ACC112 (cell line): Measurements from ENCODE around the gene KCND3.

Experiments
- H2AFZ ChIP-seq: fragments of 200-600 bp; sonication (generic); one replicate; pipeline ENCODE4 v1.6.0; 2017; ENCODE audit warnings: antibody characterized with exemption, low read length; ENCODE audit not compliant: unreplicated experiment
- H3K27ac ChIP-seq: fragments of 200-600 bp; sonication (generic); 2 replicates; pipeline ENCODE4 v1.5.1; 2014; ENCODE audit warnings: low read depth, mild to moderate bottlenecking, antibody characterized with exemption, low read length, moderate library complexity
- H3K27me3 ChIP-seq: fragments of 200-600 bp; sonication (generic); 2 replicates; pipeline ENCODE4 v1.6.1; 2014; ENCODE audit warnings: mild to moderate bottlenecking, antibody characterized with exemption, low read length, moderate library complexity, mixed read lengths; ENCODE audit not compliant: insufficient read depth
- H3K36me3 ChIP-seq: fragments of 200-600 bp; sonication (generic); 2 replicates; pipeline ENCODE4 v1.6.1; 2016; ENCODE audit warnings: mild to moderate bottlenecking, antibody characterized with exemption, low read length, moderate library complexity, mixed read lengths; ENCODE audit not compliant: insufficient read depth
- H3K4me1 ChIP-seq: fragments of 200-600 bp; sonication (generic); one replicate; pipeline ENCODE4 v1.6.1; 2016; ENCODE audit warnings: low read length, mixed read lengths; ENCODE audit not compliant: insufficient read depth, unreplicated experiment, control insufficient read depth
- H3K4me3 ChIP-seq: fragments of 200-600 bp; sonication (generic); 2 replicates; pipeline ENCODE4 v1.5.1; 2014; ENCODE audit warnings: mild to moderate bottlenecking, low read depth, low read length
- H3K79me2 ChIP-seq: fragments of 200-600 bp; sonication (generic); one replicate; pipeline ENCODE4 v1.6.0; 2016; ENCODE audit warnings: low read length; ENCODE audit not compliant: control insufficient read depth, unreplicated experiment, insufficient read depth

The KCND3 gene

GRCh38 chr1:111976332-111976731, 13.1 kb downstream of the KCND3 start:
- H3K4me3 ChIP-seq, result no peak overlapping the region
- H3K27ac ChIP-seq, result no peak overlapping the region
- no peaks in the 10 kb centered on the region for H3K79me2 ChIP-seq
- H3K36me3 ChIP-seq, result no peaks in the 10 kb centered on the region
- peaks cover 28% of the 10 kb centered on the region for H3K27me3 ChIP-seq
- H3K4me1 ChIP-seq, result no peaks in the 10 kb centered on the region
- no peak overlapping the region for H2AFZ ChIP-seq

- H2AFZ ChIP-seq, result no peak overlapping the region
- no peak overlapping the region for H3K27ac ChIP-seq
- H3K27me3 ChIP-seq, result peaks cover 24% of the 10 kb centered on the region
- H3K4me1 ChIP-seq, result no peaks in the 10 kb centered on the region
- no peaks in the 10 kb centered on the region for H3K36me3 ChIP-seq
- no peaks in the 10 kb centered on the region for H3K79me2 ChIP-seq
- no peak overlapping the region for H3K4me3 ChIP-seq
These were observed 16.2 kb downstream of the KCND3 start for GRCh38 chr1:111973150-111973790.

GRCh38 chr1:111971396-111971795, 18.1 kb downstream of the KCND3 start:
- Histone ChIP-seq H3K27me3 (peaks cover 11% of the 10 kb centered on the region), H3K79me2 (no peaks in the 10 kb centered on the region), H3K4me3 (no peak overlapping the region), H2AFZ (no peak overlapping the region), H3K4me1 (no peaks in the 10 kb centered on the region), H3K36me3 (no peaks in the 10 kb centered on the region), H3K27ac (no peak overlapping the region)

DNA sequence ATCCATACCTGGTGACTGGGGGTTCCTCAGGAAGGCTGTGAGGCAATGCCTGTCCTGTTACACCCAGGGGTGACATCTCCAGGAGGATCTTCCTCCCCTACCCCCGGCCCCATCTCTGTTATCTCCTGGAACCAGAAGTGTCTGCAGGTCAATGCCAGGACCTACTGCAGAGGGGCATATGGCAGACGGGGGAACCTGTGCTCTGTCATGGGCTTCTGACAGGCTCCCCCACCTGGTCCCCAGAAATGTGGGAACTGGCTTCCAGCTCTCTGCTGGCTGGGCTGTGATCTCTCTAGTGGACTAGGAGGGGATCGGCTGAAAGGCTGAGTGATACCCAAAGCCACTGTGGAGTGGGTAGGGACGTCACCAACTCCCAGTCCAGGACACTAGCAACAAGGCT, 21.0 kb downstream of the KCND3 start:
- peaks cover 15% of the 10 kb centered on the region for H3K27me3 ChIP-seq

GRCh38 chr1:111967886-111968285, 21.6 kb downstream of the KCND3 start:
- no peaks in the 10 kb centered on the region for H3K36me3 ChIP-seq
- no peak overlapping the region for H3K4me3 ChIP-seq
- H3K27ac ChIP-seq, result no peak overlapping the region
- H3K4me1 ChIP-seq, result no peaks in the 10 kb centered on the region
- no peak overlapping the region for H2AFZ ChIP-seq
- H3K79me2 ChIP-seq, result no peaks in the 10 kb centered on the region
- peaks cover 14% of the 10 kb centered on the region for H3K27me3 ChIP-seq

More for the DNA sequence above, 21.0 kb downstream of the KCND3 start:
- no peak overlapping the region for H2AFZ ChIP-seq
- no peaks in the 10 kb centered on the region for H3K79me2 ChIP-seq
- no peaks in the 10 kb centered on the region for H3K36me3 ChIP-seq
- H3K27ac ChIP-seq, result no peak overlapping the region
- no peak overlapping the region for H3K4me3 ChIP-seq
- H3K4me1 ChIP-seq, result no peaks in the 10 kb centered on the region

- no peak overlapping the region for H3K4me3 ChIP-seq
- no peaks in the 10 kb centered on the region for H3K36me3 ChIP-seq
- no peak overlapping the region for H3K27ac ChIP-seq
- no peaks in the 10 kb centered on the region for H3K4me1 ChIP-seq
- H2AFZ ChIP-seq, result no peak overlapping the region
- H3K79me2 ChIP-seq, result no peaks in the 10 kb centered on the region
- peaks cover 9% of the 10 kb centered on the region for H3K27me3 ChIP-seq
These were observed 22.3 kb downstream of the KCND3 start for GRCh38 chr1:111967067-111967690.

GRCh38 chr1:111965781-111966443, 23.6 kb downstream of the KCND3 start:
- Histone ChIP-seq H3K27ac (no peak overlapping the region), H3K79me2 (no peaks in the 10 kb centered on the region), H3K36me3 (no peaks in the 10 kb centered on the region), H3K4me1 (no peaks in the 10 kb centered on the region), H3K27me3 (peaks cover 9% of the 10 kb centered on the region), H2AFZ (no peak overlapping the region), H3K4me3 (no peak overlapping the region)

DNA sequence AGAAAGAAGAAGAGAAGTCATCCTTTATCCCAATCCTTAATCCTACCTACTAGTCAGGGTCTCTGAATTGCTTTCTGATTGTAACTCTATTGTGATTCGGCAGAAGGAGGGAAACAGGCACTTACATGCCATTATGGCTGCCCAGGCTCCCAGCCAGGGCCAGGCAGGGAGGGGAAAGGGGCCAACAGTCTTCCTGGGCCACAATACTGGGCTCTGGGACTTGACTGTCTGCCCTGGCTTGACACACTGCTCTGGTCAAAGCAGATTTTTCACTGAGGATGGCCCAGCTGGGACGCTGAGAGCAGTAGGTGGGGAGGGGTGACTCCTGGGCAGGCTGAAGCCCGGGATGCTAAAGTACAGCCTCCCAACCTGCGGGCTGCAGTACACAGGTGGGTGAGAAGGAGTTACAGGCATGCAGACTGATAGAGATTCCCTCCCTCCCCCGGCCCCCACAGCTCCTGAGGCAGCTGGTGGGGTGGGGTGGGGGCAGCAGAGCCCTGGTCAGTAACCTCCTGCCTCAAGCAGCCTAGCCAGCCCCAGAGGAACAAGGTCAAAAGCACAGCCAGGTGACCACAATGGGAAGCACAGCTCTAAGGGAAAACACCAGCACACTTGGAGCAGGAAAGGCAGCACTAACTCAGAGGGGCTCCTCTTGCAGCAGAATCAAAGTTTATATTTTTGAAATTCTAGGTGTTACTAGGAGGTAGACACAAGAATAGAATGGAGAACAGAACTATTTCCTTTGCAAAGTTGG, 25.3 kb downstream of the KCND3 start:
- H3K27me3 ChIP-seq, result peaks cover 9% of the 10 kb centered on the region
- no peak overlapping the region for H3K27ac ChIP-seq
- no peaks in the 10 kb centered on the region for H3K79me2 ChIP-seq
- H2AFZ ChIP-seq, result no peak overlapping the region
- no peaks in the 10 kb centered on the region for H3K36me3 ChIP-seq
- H3K4me3 ChIP-seq, result no peak overlapping the region
- no peaks in the 10 kb centered on the region for H3K4me1 ChIP-seq

DNA sequence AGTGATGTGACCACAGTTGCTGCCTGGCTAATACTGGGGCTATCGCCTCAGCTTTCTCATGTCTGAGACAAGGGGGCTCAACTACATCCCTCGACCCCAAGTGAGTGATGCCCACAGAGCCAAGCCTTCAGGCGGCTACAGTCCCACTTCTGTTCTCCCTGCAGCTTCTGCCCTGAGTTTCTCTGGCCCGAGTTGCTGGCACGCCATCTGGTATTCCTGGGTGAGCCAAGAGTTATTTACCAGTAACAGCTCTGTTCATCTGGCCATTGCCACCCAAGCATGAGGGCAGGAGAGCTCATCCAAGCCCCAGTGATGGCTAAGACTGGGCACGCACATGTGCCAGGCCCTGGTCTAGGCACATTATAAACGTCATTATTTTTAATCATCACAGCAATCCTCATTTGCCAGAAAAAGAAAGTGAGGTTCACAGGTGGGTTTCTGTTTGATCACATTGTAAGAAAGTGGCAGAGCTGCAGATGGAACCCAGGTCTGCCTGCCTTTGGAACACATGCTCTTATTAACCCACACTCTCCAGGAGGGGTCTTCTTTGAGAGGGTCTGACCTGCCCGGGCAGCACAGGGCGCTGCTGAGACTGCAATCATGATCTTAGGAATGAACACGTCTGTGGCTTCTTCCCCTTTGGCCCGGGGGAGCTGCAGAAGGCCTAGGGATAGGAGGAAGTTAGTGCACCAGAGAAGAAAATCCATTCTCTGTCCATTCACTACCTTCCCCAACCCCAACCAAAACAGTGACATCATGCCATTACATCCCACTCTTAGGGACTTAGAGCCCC, 27.5 kb downstream of the KCND3 start:
- H3K4me3 ChIP-seq, result no peak overlapping the region
- peaks cover 9% of the 10 kb centered on the region for H3K27me3 ChIP-seq
- H3K79me2 ChIP-seq, result no peaks in the 10 kb centered on the region
- H3K36me3 ChIP-seq, result no peaks in the 10 kb centered on the region
- no peak overlapping the region for H3K27ac ChIP-seq
- no peaks in the 10 kb centered on the region for H3K4me1 ChIP-seq
- no peak overlapping the region for H2AFZ ChIP-seq

DNA sequence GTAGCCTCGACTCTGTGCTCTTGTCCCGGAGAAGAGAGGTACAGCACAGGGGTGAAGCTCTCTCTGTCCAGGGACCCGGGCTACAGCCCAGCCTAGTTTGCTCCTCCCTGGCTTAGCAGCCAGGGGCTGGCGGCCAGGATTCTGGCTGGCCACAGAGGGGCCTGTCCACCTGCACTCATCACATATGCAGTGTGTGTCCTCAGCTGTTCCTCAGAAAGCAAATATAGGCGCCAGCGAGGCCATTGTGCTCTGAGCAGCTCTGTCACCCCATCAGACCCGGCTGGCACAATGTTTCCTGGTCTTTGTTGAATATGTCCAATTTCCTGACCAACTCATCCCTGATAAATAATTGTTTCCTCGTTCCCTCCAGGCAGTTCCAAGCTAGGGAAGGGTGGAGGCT, 28.5 kb downstream of the KCND3 start:
- Histone ChIP-seq H3K27ac (no peak overlapping the region), H3K36me3 (no peaks in the 10 kb centered on the region)

More for the DNA sequence above, 28.5 kb downstream of the KCND3 start:
- H2AFZ ChIP-seq, result no peak overlapping the region
- H3K27me3 ChIP-seq, result peaks cover 9% of the 10 kb centered on the region
- H3K4me1 ChIP-seq, result no peaks in the 10 kb centered on the region
- H3K79me2 ChIP-seq, result no peaks in the 10 kb centered on the region
- H3K4me3 ChIP-seq, result no peak overlapping the region
